ENCODE data around the gene PHF14. TPM values are rescaled to one million over a fixed set of nuclear protein-coding genes. Genes with fewer than 3 reads are reported as not detected.

Gene PHF14
- total RNA-seq, 1 experiment from 2014 or later = 50.8 TPM

- H3K4ac ChIP-seq (ENCODE audit: low read depth, low read length) = no peak overlapping the region
- no peak overlapping the region for H4K91ac ChIP-seq (ENCODE audit: insufficient read length, low read depth, low read length)
- H3K9me3 ChIP-seq (ENCODE audit: control insufficient read depth, low read depth, low read length) = no peaks in the 10 kb centered on the region
- no CpG with 5 or more reads among the region's 3 CpGs for WGBS (ENCODE audit: extremely low coverage, insufficient read length, low lambda C conversion rate)
- no peak overlapping the region for H3K23ac ChIP-seq (ENCODE audit: insufficient read length, low read depth, low read length)
- H2BK120ac ChIP-seq (ENCODE audit: low read depth, low read length, poor library complexity, severe bottlenecking) = no peak overlapping the region
- no peak overlapping the region for H2AFZ ChIP-seq (ENCODE audit: low read length)
- TF ChIP-seq CTCF (conservative IDR thresholded peaks at IDR 0.05) = 0 out of 3 replicates have a peak, but pooled peaks have one; percentile 27
- H2BK15ac ChIP-seq (ENCODE audit: low read depth, low read length) = no peak overlapping the region
- H3K23me2 ChIP-seq (ENCODE audit: insufficient read length, low read depth, low read length, poor library complexity, severe bottlenecking) = no peaks in the 10 kb centered on the region
- no peak overlapping the region for H3K9ac ChIP-seq (ENCODE audit: extremely low read depth, insufficient read length, low read length)
- Mint-ChIP-seq H3K27me3 (ENCODE audit: low read depth) (peaks cover 18% of the 10 kb centered on the region), H3K36me3 (ENCODE audit: insufficient read depth in 1 of 3, low read depth in 3 of 3) (no peaks in the 10 kb centered on the region), H3K4me3 (no peak overlapping the region), H3K4me1 (0 out of 4 replicates have a peak, but pooled peaks cover 0 to 3% of the 10 kb centered on the region in 2 experiments), H3K27ac (no peak overlapping the region), H3K9me3 (no peaks in the 10 kb centered on the region; a peak in 1 of 5 replicates)
- no peak overlapping the region for H3K14ac ChIP-seq (ENCODE audit: insufficient read depth, low read length)
- H3K27me3 ChIP-seq (ENCODE audit: insufficient read depth, low read length) = no peaks in the 10 kb centered on the region
- no peak overlapping the region for H2BK20ac ChIP-seq (ENCODE audit: low read depth, low read length, poor library complexity, severe bottlenecking)
- H3K18ac ChIP-seq (ENCODE audit: insufficient read length, low read depth, low read length) = no peak overlapping the region
- no peaks in the 10 kb centered on the region for H4K20me1 ChIP-seq (ENCODE audit: control insufficient read depth, insufficient read depth, insufficient read length)
- H3T11ph ChIP-seq (ENCODE audit: low read length) = no peak overlapping the region
- H3K79me2 ChIP-seq (ENCODE audit: insufficient read depth, low read length) = no peaks in the 10 kb centered on the region
- H3K4me2 ChIP-seq (ENCODE audit: insufficient read depth, insufficient read length, low read length) = no peak overlapping the region
- no peaks in the 10 kb centered on the region for H3K4me1 ChIP-seq (ENCODE audit: insufficient read depth, low read length)
- no peak overlapping the region for H2AK5ac ChIP-seq (ENCODE audit: insufficient read length, low read length)
- no peak overlapping the region for H3K56ac ChIP-seq (ENCODE audit: insufficient read length, low read depth, low read length)
- no peak overlapping the region for H2BK12ac ChIP-seq (ENCODE audit: insufficient read length, low read depth, low read length)
- H4K8ac ChIP-seq (replicated peaks; ENCODE audit: insufficient read length, low read depth, low read length) = no peak overlapping the region
- no peak for DNase-seq
- no peaks in the 10 kb centered on the region for H3K79me1 ChIP-seq (ENCODE audit: insufficient read depth, low read depth, low read length, poor library complexity, severe bottlenecking)
- no peak overlapping the region for H4K5ac ChIP-seq (ENCODE audit: insufficient read length, low read depth, low read length)
- no peak overlapping the region for H2BK5ac ChIP-seq (ENCODE audit: insufficient read length, low read length)
- no peak overlapping the region for H3K27ac ChIP-seq (ENCODE audit: insufficient read length, low read depth, low read length)
Observed at GRCh38 chr7:11207565-11207964, 233.9 kb downstream of the PHF14 start.

All from H9 (cell line).